Motor neuron (in vitro differentiated cells): Measurements from ENCODE around the gene SLC38A11. TPM values are rescaled to one million over a fixed set of nuclear protein-coding genes. Genes with fewer than 3 reads are reported as not detected.
"Not testable (repeated sequence)": the region's sequence is repeated elsewhere in the genome, so short reads cannot be mapped to it uniquely, and the experiment has no call there.

Source experiments
- ATAC-seq, 8 experiments: fragments of 200-7000 bp; cut with Tn5 transposase; replicated peaks in 6 of 8; 2 replicates each; pipeline ENCODE4 v1.8.0; 2021; ENCODE audit warnings: mild to moderate bottlenecking in 8 of 8, moderate library complexity in 8 of 8
- H3K27ac ChIP-seq, 2 donors: fragments of 250-450 bp; sonication (Bioruptor Pico); 2 replicates each; pipeline ENCODE4 v1.9.0; 2021; ENCODE audit warnings: antibody characterized with exemption in 2 of 2, mild to moderate bottlenecking in 2 of 2, moderate library complexity in 1 of 2
- H3K4me1 ChIP-seq, 2 donors: fragments of 250-450 bp; sonication (Bioruptor Pico); replicated peaks in 1 of 2; 2 replicates each; pipeline ENCODE4 v1.6.1; 2021; ENCODE audit warnings: antibody characterized with exemption in 2 of 2, mild to moderate bottlenecking in 2 of 2, moderate library complexity in 1 of 2
- H3K4me3 ChIP-seq, 5 donors: fragments of 250-450 bp; sonication (Bioruptor Pico); 2 replicates each; pipeline ENCODE4 v1.9.0; 2021; ENCODE audit warnings: antibody characterized with exemption in 5 of 5, mild to moderate bottlenecking in 5 of 5, moderate library complexity in 4 of 5
- WGBS, 10 experiments: fragments of 450-650 bp; shearing (Covaris generic); methylation state at CpG; one replicate each; pipeline ENCODE4 v1.0.0; 2022; 5-methylcytosine and 5-hydroxymethylcytosine counted together
- in situ Hi-C, 9 experiments: fragments of 400-800 bp; cut with MboI; loops; one replicate each; pipeline ENCODE4 v1.15.0; 2021; ENCODE audit warnings: low sequenced_read_pairs in 9 of 9, low pct_unique_long_range_greater_than_20kb in 2 of 9; ENCODE audit not compliant: unreplicated experiment in 9 of 9
- total RNA-seq, 8 experiments: library from RNA; unstranded; fragments of 300-600 nt; gene quantifications; 2 replicates each; pipeline versions ENCODE4 v1.2.3 to v1.2.4, GENCODE V29; 2022

The SLC38A11 gene
- total RNA-seq, 8 experiments from 2014 or later: 0.10 to 0.38 (median 0.22) TPM; not detected in 4

DNA sequence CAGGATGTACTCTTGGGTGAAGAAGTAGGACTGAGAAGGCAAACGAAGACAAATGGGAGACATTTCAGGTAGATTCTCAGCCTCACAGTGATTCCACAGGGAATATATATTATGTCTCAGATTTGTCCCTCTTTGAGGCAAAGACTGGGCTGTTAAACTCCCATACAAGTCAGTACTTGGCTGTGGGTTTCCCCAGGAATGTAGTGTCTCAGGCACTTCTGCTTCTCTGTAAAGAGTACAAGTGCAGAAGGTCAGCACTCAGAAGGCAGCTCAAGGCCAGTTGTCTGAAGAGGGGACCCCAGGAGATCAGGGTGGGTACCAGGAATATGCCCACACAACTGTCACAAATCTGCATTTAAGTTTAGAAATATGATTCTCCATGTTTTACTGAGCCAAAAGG, 73.8 kb downstream of the SLC38A11 start:
- no peak overlapping the region for H3K27ac ChIP-seq
- in situ Hi-C loops: no loop called here
- 67 to 100% (median 89%) methylated on average over 1 of the region's 1 CpG; no CpG with 5 or more reads in 4 of the 10 experiments for WGBS, 10 experiments
- no peak overlapping the region for H3K4me3 ChIP-seq
- no peak for ATAC-seq
- peaks cover 3 to 4% of the 10 kb centered on the region in 2 donors for H3K4me1 ChIP-seq

DNA sequence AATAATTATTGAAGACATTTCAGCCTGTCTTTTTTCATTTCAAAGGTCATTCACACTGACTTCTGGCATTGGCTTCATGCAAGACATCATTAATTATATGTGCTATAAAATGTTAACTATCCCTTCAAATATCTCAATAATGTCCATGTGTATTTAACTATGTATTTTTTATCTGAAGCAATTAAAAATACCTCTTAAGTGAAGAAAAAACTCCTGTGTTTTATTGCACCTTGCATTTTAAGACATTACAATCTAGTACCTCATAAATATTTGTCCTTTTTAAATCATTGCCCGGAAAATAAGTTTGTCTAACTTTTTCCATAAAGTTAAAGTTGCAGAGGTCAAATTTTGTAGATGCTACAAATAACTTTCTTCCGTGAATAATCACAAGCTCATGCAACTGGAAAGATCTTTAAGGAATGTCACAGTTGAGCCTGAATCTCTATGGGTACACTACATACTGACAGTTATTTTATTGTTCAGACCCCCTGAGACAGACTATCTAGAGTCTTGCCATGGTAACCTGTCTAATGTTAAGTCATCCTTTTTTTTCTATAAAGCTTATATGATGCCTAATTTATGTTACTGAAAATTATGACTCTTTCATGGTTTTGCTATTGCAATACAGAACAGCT, 75.3 kb downstream of the SLC38A11 start:
- peak in 1 of 8 experiments; percentile 68 for ATAC-seq
- in situ Hi-C loops: no loop called here
- Histone ChIP-seq H3K4me3 (no peak overlapping the region), H3K4me1 (peaks cover 3 to 4% of the 10 kb centered on the region in 2 donors), H3K27ac (no peak overlapping the region)
- 0 to 92% (median 78%) methylated on average over 1 to 2 of the region's 2 CpGs for WGBS, 10 experiments

GRCh38 chr2:164877927-164878326, 77.4 kb downstream of the SLC38A11 start:
- no peak overlapping the region for H3K4me3 ChIP-seq
- in situ Hi-C loops: no loop called here
- H3K27ac ChIP-seq: no peak overlapping the region
- peaks cover 3 to 4% of the 10 kb centered on the region in 2 donors for H3K4me1 ChIP-seq
- ATAC-seq: no peak

DNA sequence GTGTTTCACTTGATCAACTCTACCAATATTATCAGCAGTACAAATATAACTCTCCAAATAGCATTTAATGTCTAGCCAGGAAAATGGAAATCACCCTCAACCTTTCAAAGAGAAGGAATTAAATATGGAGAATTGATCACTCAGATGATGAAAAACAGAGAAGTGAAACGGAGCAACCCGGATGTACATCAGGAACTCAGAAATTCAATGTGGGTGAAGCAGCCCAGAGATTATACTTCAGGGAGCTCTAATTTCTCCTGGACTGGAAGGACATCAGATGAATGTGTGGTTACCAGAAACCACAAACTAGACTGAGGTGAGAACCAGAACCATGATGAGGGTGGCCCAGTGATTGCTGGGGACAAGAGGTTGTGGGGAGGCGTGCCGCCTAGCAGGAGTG, 78.2 kb downstream of the SLC38A11 start:
- Histone ChIP-seq H3K4me1 (peaks cover 3 to 4% of the 10 kb centered on the region in 2 donors), H3K27ac (no peak overlapping the region), H3K4me3 (no peak overlapping the region)
- WGBS, 10 experiments: 67 to 100% (median 94%) methylated on average over 2 to 4 of the region's 4 CpGs; no CpG with 5 or more reads in 2 of the 10 experiments
- no peak for ATAC-seq
- in situ Hi-C loops: no loop called here

- 83 to 100% (median 96%) methylated on average over 3 to 10 of the region's 10 CpGs for WGBS, 10 experiments
- in situ Hi-C loops: no loop called here
- Histone ChIP-seq H3K4me1 (peaks cover 3 to 4% of the 10 kb centered on the region in 2 donors), H3K4me3 (no peak overlapping the region), H3K27ac (no peak overlapping the region)
- no peak for ATAC-seq
These were observed 79.8 kb downstream of the SLC38A11 start for GRCh38 chr2:164875334-164876205.

GRCh38 chr2:164873210-164873908, 82.0 kb downstream of the SLC38A11 start:
- in situ Hi-C loops: no loop called here
- no peak overlapping the region for H3K4me3 ChIP-seq
- peak in 3 of 8 experiments; percentile 49 to 93 (median 78) for ATAC-seq
- 34 to 96% (median 87%) methylated on average over 4 to 9 of the region's 9 CpGs for WGBS, 10 experiments
- H3K4me1 ChIP-seq: no peaks in the 10 kb centered on the region
- H3K27ac ChIP-seq: no peak overlapping the region

DNA sequence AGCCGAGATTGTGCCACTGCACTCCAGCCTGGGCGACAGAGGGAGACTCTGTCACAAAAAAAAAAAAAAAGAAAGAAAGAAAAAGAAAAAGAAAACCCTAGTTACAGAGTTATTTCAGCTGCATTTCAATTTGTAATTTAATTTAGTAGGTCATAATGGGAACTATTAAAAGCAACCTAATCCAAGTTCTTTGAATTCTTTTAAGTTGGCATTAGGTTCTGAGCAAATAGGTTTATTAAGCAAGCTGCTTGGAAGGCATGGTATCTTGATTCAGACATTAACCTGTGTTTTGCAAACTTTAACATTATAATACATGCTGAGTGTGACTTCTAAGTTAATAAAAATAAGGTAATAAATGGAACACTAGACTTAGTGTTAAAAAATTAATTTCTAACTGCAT, 83.9 kb downstream of the SLC38A11 start:
- Histone ChIP-seq H3K27ac (no peak overlapping the region), H3K4me3 (no peak overlapping the region), H3K4me1 (no peaks in the 10 kb centered on the region)
- in situ Hi-C loops: no loop called here
- 50 to 100% (median 83%) methylated on average over 1 to 2 of the region's 2 CpGs; no CpG with 5 or more reads in 4 of the 10 experiments for WGBS, 10 experiments
- no peak for ATAC-seq

- in situ Hi-C loops: no loop called here
- H3K27ac ChIP-seq: no peak overlapping the region
- H3K4me1 ChIP-seq: no peaks in the 10 kb centered on the region
- no peak for ATAC-seq
- no peak overlapping the region for H3K4me3 ChIP-seq
These were observed 85.9 kb downstream of the SLC38A11 start for GRCh38 chr2:164869420-164869772.

GRCh38 chr2:164868563-164869419, 86.5 kb downstream of the SLC38A11 start:
- 55 to 100% (median 90%) methylated on average over 2 to 5 of the region's 5 CpGs for WGBS, 10 experiments
- Histone ChIP-seq H3K4me1 (no peaks in the 10 kb centered on the region), H3K4me3 (no peak overlapping the region), H3K27ac (no peak overlapping the region)
- in situ Hi-C loops: no loop called here
- ATAC-seq: peak in 2 of 8 experiments; percentile 29 to 38

- no peak for ATAC-seq
- WGBS, 10 experiments: 0 to 52% (median 43%) methylated on average over 1 to 3 of the region's 3 CpGs; no CpG with 5 or more reads in 2 of the 10 experiments
- Histone ChIP-seq H3K4me3 (no peak overlapping the region), H3K27ac (no peak overlapping the region), H3K4me1 (no peaks in the 10 kb centered on the region)
- in situ Hi-C loops: no loop called here
These were observed 87.4 kb downstream of the SLC38A11 start for GRCh38 chr2:164867779-164868397.

- ATAC-seq, in situ Hi-C loops, H3K4me3 ChIP-seq, H3K27ac ChIP-seq, H3K4me1 ChIP-seq: not testable (repeated sequence)
- WGBS, 10 experiments: 86 to 100% (median 100%) methylated on average over 1 of the region's 1 CpG; no CpG with 5 or more reads in 3 of the 10 experiments
These were observed 88.9 kb downstream of the SLC38A11 start for GRCh38 chr2:164866381-164866780.

DNA sequence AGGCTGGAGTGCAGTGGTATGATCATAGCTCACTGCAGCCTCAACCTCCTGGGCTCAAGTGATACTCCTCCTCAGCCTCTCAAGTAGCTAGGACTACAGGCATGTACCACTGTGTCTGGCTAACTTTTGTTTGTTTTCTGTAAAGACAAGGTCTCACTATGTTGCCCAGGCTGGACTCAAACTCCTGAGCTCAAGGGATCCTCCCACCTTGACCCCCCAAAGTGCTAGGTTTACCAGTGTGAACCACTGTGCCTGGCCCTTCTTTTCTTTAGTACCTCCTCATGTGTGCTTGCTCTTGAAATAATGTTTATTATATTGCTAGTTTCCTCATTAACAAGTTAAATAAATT, 94.7 kb downstream of the SLC38A11 start:
- Histone ChIP-seq H3K4me3 (no peak overlapping the region), H3K27ac (no peak overlapping the region), H3K4me1 (no peaks in the 10 kb centered on the region)
- no peak for ATAC-seq
- in situ Hi-C loops: no loop called here
